ENCODE results near the gene COX8C. TPM values are rescaled to one million over a fixed set of nuclear protein-coding genes. Genes with fewer than 3 reads are reported as not detected.

COX8C gene
- total and polyA plus RNA-seq, 3 donors from 2014 or later, result 19.9 to 65.3 (median 39.1) TPM

GRCh38 chr14:93396456-93396855, 49.5 kb downstream of the COX8C start:
- no peak overlapping the region for H3K27ac ChIP-seq
- TF ChIP-seq POLR2A (IDR thresholded peaks at IDR 0.05), result no peak
- TF ChIP-seq, protein P1, sequence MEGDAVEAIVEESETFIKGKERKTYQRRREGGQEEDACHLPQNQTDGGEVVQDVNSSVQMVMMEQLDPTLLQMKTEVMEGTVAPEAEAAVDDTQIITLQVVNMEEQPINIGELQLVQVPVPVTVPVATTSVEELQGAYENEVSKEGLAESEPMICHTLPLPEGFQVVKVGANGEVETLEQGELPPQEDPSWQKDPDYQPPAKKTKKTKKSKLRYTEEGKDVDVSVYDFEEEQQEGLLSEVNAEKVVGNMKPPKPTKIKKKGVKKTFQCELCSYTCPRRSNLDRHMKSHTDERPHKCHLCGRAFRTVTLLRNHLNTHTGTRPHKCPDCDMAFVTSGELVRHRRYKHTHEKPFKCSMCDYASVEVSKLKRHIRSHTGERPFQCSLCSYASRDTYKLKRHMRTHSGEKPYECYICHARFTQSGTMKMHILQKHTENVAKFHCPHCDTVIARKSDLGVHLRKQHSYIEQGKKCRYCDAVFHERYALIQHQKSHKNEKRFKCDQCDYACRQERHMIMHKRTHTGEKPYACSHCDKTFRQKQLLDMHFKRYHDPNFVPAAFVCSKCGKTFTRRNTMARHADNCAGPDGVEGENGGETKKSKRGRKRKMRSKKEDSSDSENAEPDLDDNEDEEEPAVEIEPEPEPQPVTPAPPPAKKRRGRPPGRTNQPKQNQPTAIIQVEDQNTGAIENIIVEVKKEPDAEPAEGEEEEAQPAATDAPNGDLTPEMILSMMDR (IDR thresholded peaks at IDR 0.05), result no peak
- intact Hi-C loops (cut with DNase I; ENCODE audit: low total_unique reads), result no loop called here
- 79 to 98% methylated on average over 1 of the region's 1 CpG for WGBS, 2 donors
- H3K4me3 ChIP-seq, result no peak overlapping the region
- DNase-seq, result no peak
- H3K9me3 ChIP-seq, result no peaks in the 10 kb centered on the region
- H3K4me1 ChIP-seq, result no peaks in the 10 kb centered on the region
- no peaks in the 10 kb centered on the region for H3K36me3 ChIP-seq (ENCODE audit: low read depth, missing control alignments)
- no peaks in the 10 kb centered on the region for H3K27me3 ChIP-seq

Small RNA genes lying within 50 kb of the gene (small RNA-seq; reads per million reads assigned to genes)
- gene RF00019, result 0 reads per million in 2 donors

Other genes starting within 250 kb of the COX8C start
- gene ITPK1, start 231.3 kb upstream of the COX8C start, total RNA-seq, result 10 to 100 TPM; 78.3 to 90.6 TPM
- gene ITPK1, start 231.3 kb upstream of the COX8C start, polyA plus RNA-seq (ENCODE audit: insufficient read depth, low read depth, low replicate concordance), result 92.5 TPM
- 10 to 100 TPM; 22.4 to 25.5 TPM for gene MOAP1, start 162.3 kb upstream of the COX8C start, total RNA-seq
- gene MOAP1, start 162.3 kb upstream of the COX8C start, polyA plus RNA-seq (ENCODE audit: insufficient read depth, low read depth, low replicate concordance), result 22.6 TPM
- 10 to 100 TPM; 11.9 to 15.2 TPM for gene LYSET, start 161.9 kb upstream of the COX8C start, total RNA-seq
- 11.1 TPM for gene LYSET, start 161.9 kb upstream of the COX8C start, polyA plus RNA-seq (ENCODE audit: insufficient read depth, low read depth, low replicate concordance)
- gene GON7, start 140.1 kb upstream of the COX8C start, total RNA-seq, result 10 to 100 TPM in 1 of 2 donors, 1 to 10 TPM in 1; 7.8 to 10.2 TPM
- 14.9 TPM for gene GON7, start 140.1 kb upstream of the COX8C start, polyA plus RNA-seq (ENCODE audit: insufficient read depth, low read depth, low replicate concordance)
- 10 to 100 TPM; 35.5 to 36.1 TPM for gene UBR7, start 139.9 kb upstream of the COX8C start, total RNA-seq
- 50.5 TPM for gene UBR7, start 139.9 kb upstream of the COX8C start, polyA plus RNA-seq (ENCODE audit: insufficient read depth, low read depth, low replicate concordance)
- 10 to 100 TPM; 26.1 to 27.8 TPM for gene BTBD7, start 14.1 kb upstream of the COX8C start, total RNA-seq
- gene BTBD7, start 14.1 kb upstream of the COX8C start, polyA plus RNA-seq (ENCODE audit: insufficient read depth, low read depth, low replicate concordance), result 16.9 TPM
- 1 to 10 TPM; 4.3 to 5.5 TPM for gene UNC79, start 83.8 kb downstream of the COX8C start, total RNA-seq
- 10.7 TPM for gene UNC79, start 83.8 kb downstream of the COX8C start, polyA plus RNA-seq (ENCODE audit: insufficient read depth, low read depth, low replicate concordance)

Measured in testis (tissue), 3 donors.